Rectal smooth muscle tissue (tissue), 1 donor: ENCODE measurements around the gene GALNT9.

Source experiments
- H3K27ac ChIP-seq: one replicate; pipeline ENCODE4 v1.7.0; 2013; ENCODE audit warnings: low read depth, low read length, inconsistent platforms
- H3K27me3 ChIP-seq: one replicate; pipeline ENCODE4 v1.7.0; 2013; ENCODE audit warnings: low read length; ENCODE audit not compliant: control insufficient read depth, insufficient read depth
- H3K36me3 ChIP-seq: one replicate; pipeline ENCODE4 v1.7.0; 2013; ENCODE audit warnings: low read length; ENCODE audit not compliant: control insufficient read depth, insufficient read depth
- H3K4me1 ChIP-seq: one replicate; pipeline ENCODE4 v1.7.0; 2013; ENCODE audit warnings: low read length; ENCODE audit not compliant: control insufficient read depth, insufficient read depth
- H3K4me3 ChIP-seq: one replicate; pipeline ENCODE4 v1.7.0; 2013; ENCODE audit warnings: low read length
- H3K9ac ChIP-seq: one replicate; pipeline ENCODE4 v1.7.0; 2013; ENCODE audit warnings: low read length

Gene GALNT9

GRCh38 chr12:132277374-132277941 lies 51.9 kb downstream of the GALNT9 start:
- peaks cover 12% of the 10 kb centered on the region for H3K4me1 ChIP-seq
- no peaks in the 10 kb centered on the region for H3K36me3 ChIP-seq
- H3K27ac ChIP-seq, result no peak overlapping the region
- no peaks in the 10 kb centered on the region for H3K27me3 ChIP-seq
- H3K9ac ChIP-seq, result no peak overlapping the region
- no peak overlapping the region for H3K4me3 ChIP-seq

GRCh38 chr12:132276827-132277373 lies 52.5 kb downstream of the GALNT9 start:
- H3K36me3 ChIP-seq, result no peaks in the 10 kb centered on the region
- peaks cover 12% of the 10 kb centered on the region for H3K4me1 ChIP-seq
- no peaks in the 10 kb centered on the region for H3K27me3 ChIP-seq
- no peak overlapping the region for H3K27ac ChIP-seq
- H3K9ac ChIP-seq, result no peak overlapping the region
- peak overlapping the region; percentile 23 for H3K4me3 ChIP-seq

GRCh38 chr12:132276066-132276826 lies 53.1 kb downstream of the GALNT9 start:
- Histone ChIP-seq H3K4me3 (no peak overlapping the region), H3K27me3 (no peaks in the 10 kb centered on the region), H3K4me1 (peaks cover 12% of the 10 kb centered on the region), H3K27ac (no peak overlapping the region), H3K9ac (no peak overlapping the region), H3K36me3 (no peaks in the 10 kb centered on the region)

- no peak overlapping the region for H3K4me3 ChIP-seq
- H3K27ac ChIP-seq, result no peak overlapping the region
- H3K27me3 ChIP-seq, result no peaks in the 10 kb centered on the region
- H3K9ac ChIP-seq, result no peak overlapping the region
- peaks cover 12% of the 10 kb centered on the region for H3K4me1 ChIP-seq
- H3K36me3 ChIP-seq, result no peaks in the 10 kb centered on the region
Measured at GRCh38 chr12:132275631-132276030, 53.8 kb downstream of the GALNT9 start.

GRCh38 chr12:132275110-132275531 lies 54.3 kb downstream of the GALNT9 start:
- Histone ChIP-seq H3K27me3 (no peaks in the 10 kb centered on the region), H3K27ac (no peak overlapping the region), H3K36me3 (no peaks in the 10 kb centered on the region), H3K9ac (no peak overlapping the region), H3K4me3 (peak overlapping the region; percentile 33), H3K4me1 (peaks cover 12% of the 10 kb centered on the region)

GRCh38 chr12:132273992-132274334 lies 55.4 kb downstream of the GALNT9 start:
- H3K27ac ChIP-seq, result peak overlapping the region; percentile 11
- H3K9ac ChIP-seq, result no peak overlapping the region
- no peaks in the 10 kb centered on the region for H3K36me3 ChIP-seq
- no peak overlapping the region for H3K4me3 ChIP-seq
- no peaks in the 10 kb centered on the region for H3K27me3 ChIP-seq
- H3K4me1 ChIP-seq, result peaks cover 12% of the 10 kb centered on the region

- Histone ChIP-seq H3K27ac (no peak overlapping the region), H3K4me1 (peaks cover 12% of the 10 kb centered on the region), H3K9ac (no peak overlapping the region), H3K36me3 (no peaks in the 10 kb centered on the region), H3K27me3 (peaks cover under 1% of the 10 kb centered on the region), H3K4me3 (no peak overlapping the region)
Measured at GRCh38 chr12:132272711-132273110, 56.7 kb downstream of the GALNT9 start.

GRCh38 chr12:132271755-132272092 lies 57.7 kb downstream of the GALNT9 start:
- no peak overlapping the region for H3K9ac ChIP-seq
- peaks cover 12% of the 10 kb centered on the region for H3K4me1 ChIP-seq
- H3K4me3 ChIP-seq, result no peak overlapping the region
- H3K27ac ChIP-seq, result no peak overlapping the region
- H3K36me3 ChIP-seq, result no peaks in the 10 kb centered on the region
- peaks cover 2% of the 10 kb centered on the region for H3K27me3 ChIP-seq

GRCh38 chr12:132270969-132271754 lies 58.2 kb downstream of the GALNT9 start:
- H3K4me1 ChIP-seq, result peaks cover 12% of the 10 kb centered on the region
- no peak overlapping the region for H3K9ac ChIP-seq
- peaks cover 2% of the 10 kb centered on the region for H3K27me3 ChIP-seq
- H3K27ac ChIP-seq, result no peak overlapping the region
- H3K4me3 ChIP-seq, result no peak overlapping the region
- H3K36me3 ChIP-seq, result no peaks in the 10 kb centered on the region

GRCh38 chr12:132270516-132270915 lies 58.9 kb downstream of the GALNT9 start:
- H3K4me3 ChIP-seq, result no peak overlapping the region
- H3K9ac ChIP-seq, result no peak overlapping the region
- H3K27ac ChIP-seq, result no peak overlapping the region
- H3K36me3 ChIP-seq, result no peaks in the 10 kb centered on the region
- peaks cover 2% of the 10 kb centered on the region for H3K27me3 ChIP-seq
- peaks cover 12% of the 10 kb centered on the region for H3K4me1 ChIP-seq

GRCh38 chr12:132269271-132269968 lies 60.0 kb downstream of the GALNT9 start:
- H3K27ac ChIP-seq, result no peak overlapping the region
- no peaks in the 10 kb centered on the region for H3K36me3 ChIP-seq
- H3K4me3 ChIP-seq, result no peak overlapping the region
- H3K27me3 ChIP-seq, result peaks cover 2% of the 10 kb centered on the region
- H3K4me1 ChIP-seq, result peaks cover 4% of the 10 kb centered on the region
- no peak overlapping the region for H3K9ac ChIP-seq

- Histone ChIP-seq H3K4me1 (peaks cover 3% of the 10 kb centered on the region), H3K27me3 (peaks cover 2% of the 10 kb centered on the region), H3K9ac (no peak overlapping the region), H3K4me3 (no peak overlapping the region), H3K36me3 (no peaks in the 10 kb centered on the region), H3K27ac (no peak overlapping the region)
Measured at GRCh38 chr12:132268674-132269073, 60.7 kb downstream of the GALNT9 start.
